Activated CD4-positive, alpha-beta memory T cell treated with anti-CD3 and anti-CD28 coated beads, Interleukin-2, amount 10 ng/mL, durations not matched to agents 7 days and 5 days (primary cell): Measurements from ENCODE around the gene PSMB11. TPM values are rescaled to one million over a fixed set of nuclear protein-coding genes. Genes with fewer than 3 reads are reported as not detected.

Source experiments
- CTCF ChIA-PET: fragments of 350-600 bp; sonication (Branson Sonifier 250); formaldehyde crosslinking; loops from one replicate; lab custom pipeline; 2021; ENCODE audit warnings: antibody characterized with exemption, inconsistent platforms; lab: Charles Lee
- POLR2A ChIA-PET: fragments of 350-600 bp; sonication (Branson Sonifier 250); formaldehyde crosslinking; loops from one replicate; lab custom pipeline; 2021; ENCODE audit warnings: antibody characterized with exemption; lab: Charles Lee
- DNase-seq: peaks from one replicate; pipeline ENCODE4 v3.0.0-alpha.2; 2020
- H3K27ac Mint-ChIP-seq: one replicate; pipeline ENCODE4 v1.8.0; 2021; ENCODE audit warnings: mild to moderate bottlenecking, mixed read lengths
- H3K27me3 Mint-ChIP-seq: one replicate; pipeline ENCODE4 v1.8.0; 2021; ENCODE audit warnings: mixed read lengths
- H3K36me3 Mint-ChIP-seq: one replicate; pipeline ENCODE4 v1.8.0; 2021; ENCODE audit warnings: low read depth, mixed read lengths
- H3K4me1 Mint-ChIP-seq: one replicate; pipeline ENCODE4 v1.8.0; 2021; ENCODE audit warnings: mixed read lengths
- H3K4me3 Mint-ChIP-seq: one replicate; pipeline ENCODE4 v1.8.0; 2021; ENCODE audit warnings: mild to moderate bottlenecking, mixed read lengths
- H3K9me3 Mint-ChIP-seq: one replicate; pipeline ENCODE4 v1.8.0; 2021; ENCODE audit warnings: mixed read lengths
- total RNA-seq, 2 experiments: library from RNA; stranded (reverse); gene quantifications; one replicate each; pipeline ENCODE4 v1.2.3, GENCODE V29; 2021

The PSMB11 gene
- total RNA-seq, 2 experiments from 2014 or later: not detected

DNA sequence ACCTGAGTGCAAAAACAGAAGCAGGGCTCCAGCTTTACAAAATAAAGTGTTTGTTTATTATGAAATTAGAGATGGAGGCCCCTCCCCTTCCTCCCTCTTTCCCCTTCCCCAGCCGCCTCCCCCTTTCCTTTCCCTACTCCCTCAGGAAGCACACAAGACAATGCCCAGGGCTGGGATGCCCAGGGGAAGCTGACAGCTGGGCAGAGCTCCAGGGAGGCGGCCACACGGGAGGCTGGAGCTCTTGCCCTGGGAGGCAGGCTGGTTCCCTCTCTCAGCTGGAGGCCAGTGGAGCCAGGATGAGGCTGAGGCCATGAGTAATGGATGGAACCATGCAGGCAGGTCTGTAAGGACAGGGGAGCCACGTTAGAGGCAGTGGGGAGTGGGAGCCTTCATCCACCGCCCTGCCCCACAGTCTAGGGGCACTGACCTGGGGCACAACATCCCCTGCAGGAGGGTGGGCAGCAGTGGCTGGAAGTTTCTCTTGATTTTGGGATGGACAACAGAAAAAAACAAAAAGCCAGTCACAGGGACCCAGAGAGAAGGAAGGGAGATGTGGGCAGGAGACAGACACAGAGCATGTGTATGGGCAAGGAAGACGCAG is 5.1 kb downstream of the PSMB11 start:
- H3K27me3 Mint-ChIP-seq: no peaks in the 10 kb centered on the region
- POLR2A ChIA-PET: interaction anchor here (1.5 kb wide), 1 partner anchor 41 kb away, joined by 4 read pairs; no protein-coding TSS in a partner anchor

DNA sequence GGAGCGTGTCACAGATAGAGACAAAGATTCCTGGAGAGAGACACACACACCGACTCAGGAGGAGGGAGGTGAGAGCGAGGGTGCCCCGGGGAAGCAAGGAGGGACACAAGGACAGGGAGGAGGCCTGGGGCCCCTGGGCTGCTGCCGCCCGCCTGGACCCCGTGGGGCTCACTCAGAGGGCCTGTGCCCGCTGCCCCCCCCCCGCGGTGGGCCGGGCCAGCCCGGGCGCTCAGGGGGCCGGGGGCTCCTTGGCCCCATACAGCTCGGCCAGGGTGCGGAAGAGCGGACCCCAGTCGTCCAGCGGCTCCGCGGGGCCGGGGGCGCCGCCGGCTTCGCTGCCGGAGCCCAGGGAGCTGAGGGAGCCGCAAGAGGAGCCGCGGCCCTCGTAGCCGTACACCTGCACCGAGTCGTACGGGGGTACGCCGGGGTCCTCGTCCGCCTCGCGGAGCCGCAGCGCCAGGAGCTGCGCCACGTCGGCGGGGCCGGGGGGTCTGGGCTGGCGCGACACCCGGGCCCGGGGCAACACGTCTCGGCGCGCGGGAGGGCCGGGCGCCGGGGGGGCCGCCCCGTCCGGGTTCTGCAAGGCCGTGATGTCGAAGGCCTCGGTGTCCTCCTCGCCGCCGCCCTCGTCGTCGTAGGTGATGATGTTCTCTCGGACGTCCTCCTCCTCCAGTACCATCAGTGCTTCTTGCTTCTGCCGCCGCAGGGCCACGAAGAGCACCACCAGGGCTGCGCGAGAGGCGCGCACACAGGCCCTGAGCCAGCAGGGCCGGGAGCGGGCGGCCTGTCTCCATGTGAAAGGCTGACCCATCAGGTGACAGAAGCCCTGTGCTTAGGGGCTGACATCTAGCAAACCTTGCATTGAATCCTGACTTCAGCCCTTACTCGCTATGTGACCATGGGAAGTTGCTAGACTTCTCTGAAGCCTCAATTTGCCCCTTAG is 6.0 kb downstream of the PSMB11 start:
- Mint-ChIP-seq H3K27ac (no peak overlapping the region), H3K27me3 (no peaks in the 10 kb centered on the region), H3K36me3 (no peaks in the 10 kb centered on the region), H3K9me3 (no peaks in the 10 kb centered on the region), H3K4me3 (no peak overlapping the region), H3K4me1 (no peaks in the 10 kb centered on the region)
- ChIA-PET CTCF (interaction anchor here (1.2 to 1.4 kb wide), 2 partner anchors 61 to 75 kb away, joined by 4 to 5 read pairs; no protein-coding TSS in a partner anchor), POLR2A (interaction anchor here (1.5 kb wide), 1 partner anchor 42 kb away, joined by 4 read pairs; no protein-coding TSS in a partner anchor)
- no peak for DNase-seq

More for the DNA sequence above, 5.1 kb downstream of the PSMB11 start:
- no peak for DNase-seq
- H3K27ac Mint-ChIP-seq: no peak overlapping the region
- no peaks in the 10 kb centered on the region for H3K4me1 Mint-ChIP-seq
- CTCF ChIA-PET: interaction anchor here (1.1 kb wide), 1 partner anchor 12 kb away, joined by 3 read pairs; no protein-coding TSS in a partner anchor
- no peaks in the 10 kb centered on the region for H3K36me3 Mint-ChIP-seq
- no peaks in the 10 kb centered on the region for H3K9me3 Mint-ChIP-seq
- no peak overlapping the region for H3K4me3 Mint-ChIP-seq

DNA sequence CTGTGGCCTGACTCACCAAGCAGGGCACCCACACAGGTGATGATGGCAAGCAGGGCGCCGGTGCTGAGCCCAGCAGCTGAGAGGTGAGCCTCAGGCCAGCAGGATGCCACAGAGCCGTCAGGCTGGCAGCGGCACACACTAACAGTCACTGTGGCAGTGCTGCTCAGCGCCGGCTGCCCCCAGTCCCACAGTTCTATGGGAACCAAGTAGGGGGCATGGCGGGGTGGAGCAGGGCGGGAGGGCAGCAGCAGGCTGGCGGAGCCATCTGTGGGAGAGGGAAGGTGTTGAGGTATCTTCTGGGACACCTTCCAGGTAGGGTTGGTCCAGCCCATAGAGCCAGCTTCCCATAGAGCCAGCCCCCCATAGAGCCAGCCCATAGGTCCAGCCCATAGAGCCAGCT is 7.0 kb downstream of the PSMB11 start:
- no peak for DNase-seq
- Mint-ChIP-seq H3K27ac (no peak overlapping the region), H3K4me3 (no peak overlapping the region), H3K36me3 (no peaks in the 10 kb centered on the region), H3K4me1 (no peaks in the 10 kb centered on the region), H3K9me3 (no peaks in the 10 kb centered on the region), H3K27me3 (no peaks in the 10 kb centered on the region)
- POLR2A ChIA-PET: interaction anchor here (1.5 kb wide), 1 partner anchor 43 kb away, joined by 4 read pairs; no protein-coding TSS in a partner anchor
- CTCF ChIA-PET: interaction anchor here (1.2 to 1.4 kb wide), 4 partner anchors 53 to 76 kb away, joined by 3 to 5 read pairs (median 4); no protein-coding TSS in a partner anchor

DNA sequence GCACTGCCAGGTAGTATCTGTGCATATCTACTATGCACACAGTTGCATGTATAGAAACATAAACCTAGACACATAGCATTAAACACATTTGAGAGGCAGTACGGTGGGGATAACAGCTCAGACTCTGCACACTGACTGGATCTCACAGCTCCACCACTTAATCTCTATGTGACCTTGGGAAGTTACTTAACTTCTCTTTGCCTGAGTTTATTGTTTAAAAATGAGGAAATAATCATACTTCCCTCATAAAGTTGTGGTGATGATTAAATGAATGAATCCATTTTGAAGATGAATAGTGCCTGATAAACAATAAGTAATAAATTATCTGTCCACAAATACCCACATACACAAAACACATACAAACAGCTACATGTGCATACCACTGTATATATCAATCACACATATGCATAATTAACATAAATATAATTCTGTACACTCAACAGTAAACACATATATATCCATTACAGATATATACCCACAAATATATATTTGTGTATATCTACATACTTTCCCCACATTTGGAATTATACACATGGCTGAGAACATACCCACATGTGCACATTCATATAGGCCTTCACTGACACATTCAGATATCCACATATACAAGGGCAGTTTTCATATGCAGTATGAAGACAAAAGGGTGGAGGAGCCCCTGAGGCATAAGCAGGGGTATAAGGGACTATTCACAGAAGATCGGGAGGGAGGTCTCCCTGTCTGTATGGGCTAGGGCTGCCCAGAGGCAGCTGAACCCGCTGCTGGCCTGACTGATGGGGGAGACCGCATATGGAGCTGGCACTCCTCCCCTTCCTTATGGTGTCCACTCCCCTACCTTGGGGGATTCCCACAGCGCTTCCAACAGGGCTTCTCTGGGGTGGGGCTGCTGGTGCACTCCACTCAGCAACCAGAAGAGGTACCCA is 9.4 kb downstream of the PSMB11 start:
- Mint-ChIP-seq H3K9me3 (no peaks in the 10 kb centered on the region), H3K36me3 (no peaks in the 10 kb centered on the region), H3K27ac (no peak overlapping the region), H3K4me1 (peaks cover 5% of the 10 kb centered on the region), H3K27me3 (peaks cover 3% of the 10 kb centered on the region), H3K4me3 (no peak overlapping the region)
- POLR2A ChIA-PET: interaction anchor here (1.0 to 1.1 kb wide), 2 partner anchors 45 to 65 kb away, joined by 3 read pairs; no protein-coding TSS in a partner anchor
- DNase-seq: no peak
- CTCF ChIA-PET: interaction anchor here (1.5 to 2.8 kb wide), 5 partner anchors 17 to 65 kb away, joined by 4 to 15 read pairs (median 8); no protein-coding TSS in a partner anchor

DNA sequence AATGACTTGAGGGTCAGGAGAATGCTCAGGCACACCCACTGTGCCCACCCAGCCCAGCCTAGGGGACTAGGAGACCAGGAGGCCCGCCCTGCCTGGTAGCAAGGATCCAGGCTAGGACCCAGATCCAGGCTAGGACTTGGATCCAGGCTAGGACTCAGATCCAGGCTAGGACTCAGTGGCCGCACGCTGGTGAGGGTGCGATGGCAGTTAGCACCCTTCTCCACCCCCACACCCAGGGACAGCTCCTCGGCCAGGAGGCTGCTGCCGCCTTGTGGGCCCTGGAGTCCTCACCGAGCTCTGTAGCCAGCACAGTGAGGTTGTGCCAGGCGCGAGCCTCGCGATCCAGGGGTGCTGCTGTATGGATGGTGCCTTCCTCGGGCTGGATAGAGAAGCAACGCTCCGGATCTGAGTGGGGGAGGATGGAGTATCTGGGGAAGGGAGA is 10.2 kb downstream of the PSMB11 start:
- Mint-ChIP-seq H3K4me3 (no peak overlapping the region), H3K9me3 (no peaks in the 10 kb centered on the region), H3K27ac (no peak overlapping the region), H3K27me3 (peaks cover 8% of the 10 kb centered on the region), H3K36me3 (no peaks in the 10 kb centered on the region), H3K4me1 (peaks cover 11% of the 10 kb centered on the region)
- no peak for DNase-seq
- CTCF ChIA-PET: interaction anchor here (1.5 to 2.8 kb wide), 5 partner anchors 17 to 65 kb away, joined by 4 to 15 read pairs (median 8); no protein-coding TSS in a partner anchor
- POLR2A ChIA-PET: interaction anchor here (1.0 to 1.1 kb wide), 2 partner anchors 46 to 66 kb away, joined by 3 read pairs; no protein-coding TSS in a partner anchor

DNA sequence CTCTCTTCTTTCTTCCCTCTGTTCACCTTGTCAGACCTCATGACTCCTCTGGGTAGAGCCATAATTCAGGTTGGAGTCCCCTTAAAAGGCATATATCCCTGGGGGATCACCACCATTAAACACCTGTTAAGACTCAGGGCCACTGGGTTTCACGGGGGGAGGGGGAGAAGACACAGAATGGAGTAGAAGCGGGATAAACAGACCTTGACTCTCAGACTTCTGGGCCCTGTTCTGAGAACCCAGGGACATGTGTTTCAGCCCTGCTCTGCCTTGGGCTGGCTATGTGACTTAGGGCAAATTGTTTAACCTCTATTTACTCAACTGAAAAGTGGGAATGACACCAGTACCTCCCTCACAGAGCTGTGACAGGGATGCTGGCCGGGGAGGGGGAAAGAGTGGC is 10.7 kb downstream of the PSMB11 start:
- DNase-seq: no peak
- Mint-ChIP-seq H3K4me1 (peaks cover 11% of the 10 kb centered on the region), H3K36me3 (no peaks in the 10 kb centered on the region), H3K27ac (no peak overlapping the region), H3K4me3 (no peak overlapping the region), H3K9me3 (no peaks in the 10 kb centered on the region), H3K27me3 (peaks cover 8% of the 10 kb centered on the region)
- ChIA-PET POLR2A (no interaction called here), CTCF (interaction anchor here (1.5 to 12.5 kb wide), 5 partner anchors 16 to 67 kb away, joined by 4 to 332 read pairs (median 10); partner anchors contain the start of gene AJUBA)

DNA sequence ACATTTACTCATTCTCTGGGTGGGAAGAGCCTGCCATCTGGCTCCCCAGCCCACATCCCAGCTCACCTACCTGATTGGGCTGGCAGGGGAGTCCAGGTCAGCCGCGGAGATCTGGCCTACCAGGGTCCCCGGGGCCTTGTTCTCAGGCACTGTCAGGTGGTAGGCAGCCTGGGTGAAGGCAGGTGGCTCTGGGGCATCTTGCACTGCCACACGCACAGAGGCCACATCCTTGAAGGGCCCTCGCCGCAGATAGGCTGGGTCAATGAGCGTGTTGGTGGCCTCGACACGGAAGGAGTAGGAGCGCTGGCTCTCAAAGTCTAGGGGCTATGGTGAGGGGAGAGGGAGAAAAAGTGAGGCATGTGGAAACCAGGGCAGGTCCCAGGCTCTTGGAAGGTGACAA is 11.4 kb downstream of the PSMB11 start:
- peaks cover 4% of the 10 kb centered on the region for H3K36me3 Mint-ChIP-seq
- H3K27me3 Mint-ChIP-seq: peaks cover 8% of the 10 kb centered on the region
- ChIA-PET POLR2A (no interaction called here), CTCF (interaction anchor here (0.9 to 12.5 kb wide), 5 partner anchors 37 to 80 kb away, joined by 3 to 332 read pairs (median 10); partner anchors contain the start of gene AJUBA)
- H3K9me3 Mint-ChIP-seq: no peaks in the 10 kb centered on the region
- no peak overlapping the region for H3K4me3 Mint-ChIP-seq
- no peak overlapping the region for H3K27ac Mint-ChIP-seq
- no peak for DNase-seq
- peaks cover 17% of the 10 kb centered on the region for H3K4me1 Mint-ChIP-seq

DNA sequence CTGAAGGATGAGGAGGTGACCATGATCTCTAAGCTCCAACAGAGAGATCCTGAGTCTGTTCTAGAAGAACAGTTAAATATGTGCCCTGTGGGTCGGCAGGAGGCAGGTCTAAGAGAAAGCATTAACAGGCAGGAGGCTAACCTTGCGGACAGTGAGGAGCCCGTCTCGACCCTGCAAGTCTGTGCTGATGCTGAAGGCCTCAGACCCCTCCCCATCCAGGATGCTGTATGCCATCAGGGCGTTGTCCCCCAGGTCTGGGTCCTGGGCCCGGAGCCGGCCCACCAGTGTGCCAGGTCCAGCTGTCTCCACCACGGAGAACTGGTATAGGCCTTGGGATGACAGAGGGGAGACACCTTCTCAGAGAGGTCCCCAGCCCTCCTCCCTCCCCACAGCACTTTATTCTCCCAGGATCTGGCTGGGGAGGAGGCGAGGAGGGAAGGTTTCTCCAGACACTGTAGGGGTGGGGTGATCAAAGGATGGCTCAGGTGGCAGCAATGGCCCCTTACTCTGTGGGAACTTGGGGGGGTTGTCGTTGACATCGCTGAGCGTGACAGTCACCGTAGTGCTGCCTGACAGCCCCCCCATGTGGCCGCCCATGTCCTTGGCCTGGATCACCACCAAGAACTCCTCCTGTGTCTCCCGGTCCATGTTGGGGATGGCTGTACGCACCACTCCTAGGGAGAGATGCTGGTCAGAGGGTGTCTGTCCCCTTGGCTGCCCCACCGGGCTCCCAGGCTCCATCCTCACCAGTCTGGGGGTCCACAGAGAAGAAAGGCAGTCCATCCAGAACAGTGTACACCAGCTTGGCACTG is 12.2 kb downstream of the PSMB11 start:
- DNase-seq: no peak
- Mint-ChIP-seq H3K4me1 (peaks cover 17% of the 10 kb centered on the region), H3K27me3 (peaks cover 8% of the 10 kb centered on the region), H3K4me3 (no peak overlapping the region), H3K9me3 (no peaks in the 10 kb centered on the region), H3K27ac (no peak overlapping the region), H3K36me3 (peaks cover 9% of the 10 kb centered on the region)
- ChIA-PET POLR2A (interaction anchor here (1.2 kb wide), 1 partner anchor 67 kb away, joined by 3 read pairs; no protein-coding TSS in a partner anchor), CTCF (interaction anchor here (0.7 to 12.5 kb wide), 8 partner anchors 14 to 81 kb away, joined by 3 to 332 read pairs (median 7); partner anchors contain the start of gene AJUBA)

DNA sequence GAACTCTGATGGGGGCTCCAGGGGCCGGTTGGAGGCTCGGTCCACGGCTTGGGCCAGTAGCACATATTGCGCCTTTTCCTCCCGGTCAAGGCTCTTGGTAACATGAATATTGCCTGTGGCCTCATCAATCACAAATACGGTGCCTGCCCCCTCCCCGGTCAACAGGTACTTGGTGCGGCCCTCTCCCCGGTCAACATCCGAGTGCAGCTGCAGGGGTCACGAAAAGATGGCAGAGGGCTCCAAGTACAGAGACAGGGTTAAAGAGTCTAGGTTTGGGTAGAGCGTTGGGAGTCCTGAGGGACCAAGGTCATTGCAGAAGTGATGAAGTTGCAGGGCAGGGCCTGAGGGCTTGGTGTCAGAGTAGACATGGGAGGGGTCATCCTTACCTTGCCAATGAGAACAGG is 13.1 kb downstream of the PSMB11 start:
- POLR2A ChIA-PET: interaction anchor here (0.8 to 1.2 kb wide), 2 partner anchors 61 to 68 kb away, joined by 3 read pairs; no protein-coding TSS in a partner anchor
- H3K27me3 Mint-ChIP-seq: peaks cover 8% of the 10 kb centered on the region
- no peaks in the 10 kb centered on the region for H3K9me3 Mint-ChIP-seq
- H3K27ac Mint-ChIP-seq: no peak overlapping the region
- H3K4me3 Mint-ChIP-seq: no peak overlapping the region
- CTCF ChIA-PET: interaction anchor here (0.6 to 12.5 kb wide), 10 partner anchors 13 to 115 kb away, joined by 3 to 332 read pairs (median 7); partner anchors contain the start of genes AJUBA and PSMB11
- H3K36me3 Mint-ChIP-seq: peaks cover 17% of the 10 kb centered on the region
- no peak for DNase-seq
- peaks cover 17% of the 10 kb centered on the region for H3K4me1 Mint-ChIP-seq

DNA sequence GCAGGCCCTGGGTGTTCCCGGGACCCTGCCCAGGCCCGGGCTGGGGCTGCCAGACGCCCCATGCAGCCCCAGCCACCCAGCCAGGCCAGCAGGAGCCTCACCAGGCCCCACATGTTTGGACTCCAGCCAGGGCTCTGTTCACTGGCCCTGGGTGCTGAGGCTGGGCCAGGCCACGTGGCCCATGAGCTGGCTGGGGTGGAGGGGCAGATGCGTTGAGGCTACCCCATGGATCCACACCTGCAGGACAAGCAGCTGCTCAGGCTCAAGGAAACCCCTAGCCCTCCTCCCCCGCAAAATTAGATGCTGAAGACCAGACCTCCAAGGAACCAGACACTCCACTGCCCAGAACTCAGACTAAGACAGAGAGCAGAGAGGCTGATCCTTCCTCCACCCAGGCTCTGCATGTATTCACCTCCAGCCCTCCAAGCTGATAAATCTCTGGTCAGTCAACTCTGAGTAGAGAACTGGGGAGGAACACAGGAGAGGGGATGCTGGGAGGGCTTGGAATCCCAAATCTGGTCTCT is 13.7 kb downstream of the PSMB11 start:
- peaks cover 17% of the 10 kb centered on the region for H3K4me1 Mint-ChIP-seq
- CTCF ChIA-PET: interaction anchor here (1.4 to 12.5 kb wide), 8 partner anchors 13 to 83 kb away, joined by 4 to 332 read pairs (median 10); partner anchors contain the start of genes AJUBA and PSMB11
- H3K9me3 Mint-ChIP-seq: no peaks in the 10 kb centered on the region
- peaks cover 21% of the 10 kb centered on the region for H3K36me3 Mint-ChIP-seq
- DNase-seq: no peak
- no peak overlapping the region for H3K27ac Mint-ChIP-seq
- peak overlapping the region; percentile 71 for H3K4me3 Mint-ChIP-seq
- peaks cover 8% of the 10 kb centered on the region for H3K27me3 Mint-ChIP-seq
- POLR2A ChIA-PET: interaction anchor here (0.8 to 1.3 kb wide), 3 partner anchors 49 to 69 kb away, joined by 3 read pairs; no protein-coding TSS in a partner anchor
